Glomerular visceral epithelial cell (primary cell): Measurements from ENCODE around the gene CYP4F12.

Source experiments
- DNase-seq: peaks from one replicate; pipeline ENCODE4 v3.0.0-alpha.2; 2016; ENCODE audit errors: extremely low spot score

CYP4F12 gene

GRCh38 chr19:15702534-15702930 lies 29.6 kb downstream of the CYP4F12 start:
- peak; percentile 31 for DNase-seq

DNA sequence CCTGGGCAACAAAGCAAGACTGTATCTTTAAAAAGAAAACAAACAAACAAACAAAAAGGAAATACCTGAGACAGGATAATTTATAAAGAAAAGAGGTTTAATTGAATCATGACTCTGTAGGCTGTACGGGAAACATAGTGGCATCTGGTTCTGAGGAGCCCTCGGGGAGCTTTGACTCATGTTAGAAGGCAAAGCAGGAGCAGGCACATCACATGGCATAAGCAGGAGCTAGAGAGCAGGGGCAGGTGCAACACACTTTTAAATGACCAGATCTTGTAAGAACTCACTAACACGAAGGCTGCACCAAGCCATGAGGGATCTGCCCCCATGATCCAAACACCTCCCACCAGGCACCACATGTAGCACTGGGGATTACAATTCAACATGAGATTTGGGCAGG lies 41.8 kb downstream of the CYP4F12 start:
- DNase-seq, result no peak

DNA sequence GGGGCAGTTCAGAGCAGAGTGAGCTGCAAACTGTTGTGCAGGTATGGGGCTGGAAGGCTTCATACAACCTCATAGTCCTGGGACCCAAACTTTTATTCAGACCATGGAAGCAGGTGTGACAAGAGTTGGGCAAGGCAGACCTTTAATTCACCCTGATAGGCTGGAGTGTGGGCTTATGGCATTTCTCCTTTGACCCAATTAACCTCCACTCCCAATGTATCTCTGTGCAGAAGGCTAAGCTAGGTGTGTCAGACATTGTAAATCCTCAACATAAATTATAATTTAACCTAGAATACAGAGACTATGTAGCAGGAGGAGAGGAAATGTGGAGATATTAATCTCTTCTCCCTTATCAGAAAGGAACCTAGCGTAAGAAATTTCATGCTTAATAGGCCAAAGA lies 42.8 kb downstream of the CYP4F12 start:
- DNase-seq, result no peak

DNA sequence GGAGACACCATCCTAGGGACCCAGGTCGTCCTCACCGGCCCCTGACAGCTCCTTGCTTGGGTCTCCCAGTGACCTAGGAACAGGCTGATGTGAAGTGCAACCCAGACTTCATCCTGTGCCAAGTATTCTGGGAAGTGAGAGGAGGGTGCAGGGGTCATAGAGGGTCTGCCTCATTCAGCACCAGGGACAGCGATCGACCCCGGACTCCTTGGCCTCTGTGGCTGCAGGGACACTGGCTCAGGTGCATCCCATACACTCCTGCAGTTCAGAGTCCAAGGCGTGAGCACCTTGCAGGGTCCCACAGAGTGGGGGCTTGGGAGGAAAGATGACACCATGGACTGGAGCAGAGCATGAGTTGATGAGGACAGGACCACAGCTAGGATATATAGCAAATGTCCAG lies 44.9 kb downstream of the CYP4F12 start:
- DNase-seq, result no peak

- DNase-seq, result no peak
These were observed 48.4 kb downstream of the CYP4F12 start for GRCh38 chr19:15721268-15721667.

DNA sequence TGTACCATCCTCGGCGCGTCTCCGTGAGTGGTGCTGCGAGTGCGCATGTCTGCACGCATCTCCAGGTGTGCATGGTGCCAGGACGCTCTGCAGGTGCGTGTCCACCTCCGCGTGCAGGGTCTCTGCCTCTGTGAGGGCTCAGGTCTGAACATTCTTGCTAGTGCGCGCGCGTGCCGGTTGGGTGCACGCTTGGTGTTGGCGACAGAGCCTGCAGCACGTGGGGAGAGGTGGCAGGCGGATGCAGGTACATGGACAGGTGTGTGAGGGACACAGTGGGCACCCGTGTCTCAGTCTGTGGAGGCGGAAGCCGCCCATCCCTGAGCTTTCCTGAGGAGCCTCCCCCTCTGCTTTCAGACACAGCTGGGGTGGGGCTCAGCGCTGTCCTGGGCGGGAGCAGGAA lies 50.1 kb downstream of the CYP4F12 start:
- DNase-seq, result no peak

DNA sequence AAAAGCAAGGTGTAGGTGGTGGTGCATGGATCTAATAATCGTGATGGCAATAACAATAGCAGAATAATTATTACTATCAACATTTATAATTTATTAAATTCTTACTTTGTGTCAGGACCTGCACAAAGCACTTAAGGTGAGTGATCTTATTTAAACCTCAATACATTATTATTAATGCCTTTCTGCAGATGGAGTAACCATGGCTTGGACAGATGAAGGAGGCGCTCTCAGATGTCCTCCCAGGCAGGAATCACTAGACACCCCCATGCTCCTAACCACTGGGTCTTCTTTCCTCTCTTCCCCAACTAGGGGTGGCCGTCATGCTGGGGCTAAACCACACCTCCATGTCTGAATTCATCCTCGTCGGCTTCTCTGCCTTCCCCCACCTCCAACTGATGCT lies 54.8 kb downstream of the CYP4F12 start, which contains the start of gene OR10H2:
TSS of gene OR10H2 (plus strand) at position 301 of the 400 bp plus-strand sequence. CDS start at position 321, 20 bp downstream.
- no peak for DNase-seq

DNA sequence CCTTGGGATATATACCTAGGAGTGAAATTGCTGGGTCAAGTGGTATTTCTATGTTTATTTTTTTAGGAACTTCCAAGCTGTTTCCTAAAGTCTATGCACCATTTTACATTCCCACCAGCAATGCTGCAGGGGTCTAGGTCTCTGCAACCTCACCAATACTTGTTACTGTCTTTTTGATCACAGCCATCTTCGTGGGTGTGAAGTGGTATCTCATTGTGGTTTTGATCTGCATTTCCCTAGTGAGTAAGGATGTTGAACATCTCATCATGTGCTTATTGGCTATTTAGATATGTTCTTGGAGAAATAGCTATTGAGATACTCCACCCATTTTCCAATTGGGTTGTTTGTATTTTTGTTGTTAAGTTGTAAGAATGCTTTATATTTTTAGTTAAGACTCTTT lies 57.7 kb downstream of the CYP4F12 start:
- DNase-seq, result no peak

DNA sequence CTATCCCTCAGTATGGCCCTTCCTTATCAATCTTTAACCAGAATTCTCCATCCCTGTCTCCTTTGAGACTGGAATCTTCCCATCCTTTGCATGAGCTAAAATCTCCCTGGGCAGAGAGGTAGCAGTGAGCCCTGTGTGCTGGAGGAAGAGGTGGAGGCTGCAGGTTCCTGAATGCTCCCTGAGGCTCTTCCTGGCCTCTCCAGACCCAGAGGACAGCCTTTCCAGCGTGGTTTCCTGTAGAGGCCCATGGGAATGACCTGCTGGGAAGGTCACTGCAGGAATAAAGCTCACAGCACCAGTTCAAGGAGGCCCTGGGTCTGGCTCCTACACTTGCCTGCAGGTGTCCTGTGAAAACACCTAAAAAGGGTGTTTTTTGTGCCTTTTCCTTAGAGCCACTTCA lies 59.5 kb downstream of the CYP4F12 start:
- no peak for DNase-seq

- no peak for DNase-seq
These were observed 61.0 kb downstream of the CYP4F12 start for GRCh38 chr19:15733895-15734294.

DNA sequence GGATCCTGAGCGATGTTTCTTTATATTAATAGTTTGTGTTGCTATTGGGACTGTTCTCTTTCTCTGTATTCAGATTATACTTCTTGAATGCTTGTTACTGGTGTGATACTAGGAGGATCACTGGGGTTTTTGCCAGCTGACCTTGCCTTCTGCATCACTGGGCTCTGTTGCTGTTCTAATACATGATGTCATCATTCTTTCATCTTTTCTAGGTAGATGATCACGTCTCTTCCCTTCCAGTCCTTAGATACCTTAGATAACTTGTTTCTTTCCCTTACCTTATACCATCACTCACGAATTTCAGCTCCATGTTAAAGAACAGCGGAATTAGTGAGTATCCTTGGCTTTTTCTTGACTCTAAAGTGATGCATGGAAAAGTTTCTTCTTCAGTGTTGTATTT lies 64.8 kb downstream of the CYP4F12 start, which contains the start of gene OR10H3:
TSS of gene OR10H3 (plus strand) at position 264 of the 400 bp plus-strand sequence. CDS start 3,408 bp downstream, outside the sequence.
- DNase-seq, result no peak

- DNase-seq, result no peak
These were observed 67.9 kb downstream of the CYP4F12 start for GRCh38 chr19:15740785-15741184.
